Mucosa of descending colon (tissue), 3 donors: ENCODE results near the gene ZNF558. TPM values are rescaled to one million over a fixed set of nuclear protein-coding genes. Genes with fewer than 3 reads are reported as not detected.

ENCODE experiments used
- ATAC-seq: fragments of 200-7000 bp; cut with Tn5 transposase; one replicate; pipeline ENCODE4 v1.9.1; 2020; ENCODE audit warnings: mild to moderate bottlenecking, moderate library complexity
- DNase-seq, 3 donors: peaks; one replicate each; pipeline ENCODE4 v3.0.0-alpha.2; 2020
- H3K36me3 ChIP-seq: fragments of 200-600 bp; one replicate; pipeline ENCODE4 v1.8.0; 2021; ENCODE audit warnings: low read depth, mild to moderate bottlenecking
- H3K4me1 ChIP-seq: fragments of 200-600 bp; one replicate; pipeline ENCODE4 v1.8.0; 2021; ENCODE audit warnings: low read depth, mild to moderate bottlenecking
- H3K4me3 ChIP-seq: fragments of 200-600 bp; one replicate; pipeline ENCODE4 v1.8.0; 2021; ENCODE audit warnings: mild to moderate bottlenecking
- H3K9me3 ChIP-seq: fragments of 200-600 bp; one replicate; pipeline ENCODE4 v1.8.0; 2021; ENCODE audit warnings: mild to moderate bottlenecking
- intact Hi-C, 2 donors: fragments of 100-400 bp; cut with DNase I in 1 of 2; cut with micrococcal nuclease in 1 of 2; formaldehyde crosslinking; loops; one replicate each; pipeline versions ENCODE4 v1.11.0 to v1.11.1; 2022; cut with DNase I, micrococcal nuclease
- total RNA-seq, 3 donors: library from RNA; stranded (reverse); fragmentation: NEBNext Ultra II Directional in 2 of 3; extraction: Animal tissue kit (Norgen Biotek cat#: 25700) in 2 of 3; gene quantifications; one replicate each; pipeline versions ENCODE4 v1.2.1 to v1.2.4, GENCODE V29; 2021 to 2023
- TF ChIP-seq, protein P1 (sequence below): fragments of 200-600 bp; IDR thresholded peaks from one replicate; pipeline ENCODE4 v1.8.0; 2022; ENCODE audit warnings: antibody characterized with exemption, mild to moderate bottlenecking
- donor health status: DM: no; HTN: no; CAD: no; lungs with moderate emphysema.
- donor health status: DM: no; HTN: no; CAD: no.
- donor health status: DM: no; HTN: yes; CAD: no.

ZNF558 gene
- total RNA-seq, 3 donors from 2014 or later: 19.1 to 28.6 (median 25.5) TPM

DNA sequence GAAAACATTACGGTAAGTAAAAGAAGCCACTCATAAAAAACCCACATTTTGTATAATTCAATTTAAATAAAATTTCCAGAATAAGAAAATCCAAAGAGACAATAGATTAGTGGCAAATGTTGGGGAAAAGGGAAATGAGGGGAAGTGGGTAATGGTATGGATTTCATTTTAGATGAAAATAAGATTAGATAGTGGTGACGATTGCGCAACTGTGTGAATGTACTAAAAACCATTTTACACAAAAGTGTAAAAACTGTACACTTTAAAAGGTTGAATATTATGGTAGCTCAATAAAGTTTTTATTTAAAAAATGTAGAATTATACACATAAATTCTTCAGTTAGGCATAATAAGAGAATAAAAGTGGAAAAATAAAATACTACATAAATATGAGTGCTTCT is 3.8 kb upstream of the ZNF558 start:
- H3K9me3 ChIP-seq: no peaks in the 10 kb centered on the region
- ATAC-seq: no peak
- TF ChIP-seq, protein P1, sequence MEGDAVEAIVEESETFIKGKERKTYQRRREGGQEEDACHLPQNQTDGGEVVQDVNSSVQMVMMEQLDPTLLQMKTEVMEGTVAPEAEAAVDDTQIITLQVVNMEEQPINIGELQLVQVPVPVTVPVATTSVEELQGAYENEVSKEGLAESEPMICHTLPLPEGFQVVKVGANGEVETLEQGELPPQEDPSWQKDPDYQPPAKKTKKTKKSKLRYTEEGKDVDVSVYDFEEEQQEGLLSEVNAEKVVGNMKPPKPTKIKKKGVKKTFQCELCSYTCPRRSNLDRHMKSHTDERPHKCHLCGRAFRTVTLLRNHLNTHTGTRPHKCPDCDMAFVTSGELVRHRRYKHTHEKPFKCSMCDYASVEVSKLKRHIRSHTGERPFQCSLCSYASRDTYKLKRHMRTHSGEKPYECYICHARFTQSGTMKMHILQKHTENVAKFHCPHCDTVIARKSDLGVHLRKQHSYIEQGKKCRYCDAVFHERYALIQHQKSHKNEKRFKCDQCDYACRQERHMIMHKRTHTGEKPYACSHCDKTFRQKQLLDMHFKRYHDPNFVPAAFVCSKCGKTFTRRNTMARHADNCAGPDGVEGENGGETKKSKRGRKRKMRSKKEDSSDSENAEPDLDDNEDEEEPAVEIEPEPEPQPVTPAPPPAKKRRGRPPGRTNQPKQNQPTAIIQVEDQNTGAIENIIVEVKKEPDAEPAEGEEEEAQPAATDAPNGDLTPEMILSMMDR: no peak
- peaks cover 9% of the 10 kb centered on the region for H3K4me1 ChIP-seq
- DNase-seq: no peak
- intact Hi-C loops: no loop called here
- no peaks in the 10 kb centered on the region for H3K36me3 ChIP-seq
- no peak overlapping the region for H3K4me3 ChIP-seq

DNA sequence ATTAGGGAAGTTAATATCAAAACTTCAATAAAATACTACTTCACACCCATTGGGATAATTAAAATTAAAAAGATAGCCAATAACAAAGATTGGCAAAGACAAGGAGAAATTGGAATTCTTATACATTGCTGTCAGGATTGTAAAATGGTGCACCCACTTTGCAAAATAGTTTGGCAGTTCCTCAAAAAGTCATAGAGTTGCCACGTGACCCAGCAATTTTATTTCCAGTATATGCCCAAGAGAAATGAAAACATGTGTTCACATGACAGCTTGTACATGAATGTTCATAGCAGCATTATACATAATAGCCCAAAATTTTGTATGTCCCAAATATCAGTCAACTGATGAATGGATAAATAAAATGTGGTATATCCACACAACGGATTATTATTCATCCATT is 3.3 kb upstream of the ZNF558 start:
- ATAC-seq: no peak
- no peaks in the 10 kb centered on the region for H3K36me3 ChIP-seq
- TF ChIP-seq, protein P1: no peak
- no peak for DNase-seq
- intact Hi-C loops: no loop called here
- no peak overlapping the region for H3K4me3 ChIP-seq
- peaks cover 9% of the 10 kb centered on the region for H3K4me1 ChIP-seq
- H3K9me3 ChIP-seq: no peaks in the 10 kb centered on the region

DNA sequence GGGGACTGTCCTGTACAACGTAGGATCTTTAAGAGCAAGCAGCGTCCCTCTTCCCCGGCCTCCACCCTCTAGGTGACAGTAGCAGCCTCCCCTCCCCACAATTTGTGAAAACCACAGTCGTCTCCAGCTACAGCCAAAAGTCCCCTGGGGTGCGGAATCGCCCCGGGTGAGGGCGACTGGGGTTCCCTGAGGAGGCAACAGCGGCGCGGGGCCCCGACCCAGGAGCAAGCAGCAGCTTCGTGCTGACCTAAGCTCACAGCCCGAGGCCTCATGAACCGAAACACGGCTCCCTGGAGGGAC is 322 bp downstream of the ZNF558 start:
- Histone ChIP-seq H3K4me3 (peak overlapping the region; percentile 78), H3K9me3 (no peaks in the 10 kb centered on the region), H3K36me3 (no peaks in the 10 kb centered on the region), H3K4me1 (peaks cover 9% of the 10 kb centered on the region)
- ATAC-seq (peak; percentile 21), DNase-seq (no peak)
- TF ChIP-seq, protein P1: no peak
- intact Hi-C loops: no loop called here

DNA sequence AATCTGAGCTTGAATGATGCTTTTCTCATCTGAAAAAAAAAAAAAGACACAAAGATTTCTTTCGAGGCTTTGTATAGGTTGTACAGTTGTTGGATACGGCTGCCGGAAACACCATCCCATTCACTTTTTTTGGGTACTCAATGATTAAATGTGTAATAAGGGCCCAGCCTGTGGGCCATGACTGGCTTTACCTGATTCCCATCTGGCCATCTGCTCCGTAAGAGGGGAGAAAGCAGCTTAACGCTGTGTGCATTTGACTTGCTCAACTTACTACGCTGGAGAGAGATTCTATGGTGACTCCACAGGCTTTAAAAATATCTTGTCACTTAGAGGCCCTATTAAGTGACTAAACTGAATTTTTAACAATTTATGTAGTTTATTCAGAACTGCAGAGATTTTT is 731 bp downstream of the ZNF558 start:
- intact Hi-C loops: no loop called here
- H3K4me3 ChIP-seq: peak overlapping the region; percentile 78
- TF ChIP-seq, protein P1: no peak
- ATAC-seq (no peak), DNase-seq (no peak)
- no peaks in the 10 kb centered on the region for H3K36me3 ChIP-seq
- peaks cover 9% of the 10 kb centered on the region for H3K4me1 ChIP-seq
- no peaks in the 10 kb centered on the region for H3K9me3 ChIP-seq

DNA sequence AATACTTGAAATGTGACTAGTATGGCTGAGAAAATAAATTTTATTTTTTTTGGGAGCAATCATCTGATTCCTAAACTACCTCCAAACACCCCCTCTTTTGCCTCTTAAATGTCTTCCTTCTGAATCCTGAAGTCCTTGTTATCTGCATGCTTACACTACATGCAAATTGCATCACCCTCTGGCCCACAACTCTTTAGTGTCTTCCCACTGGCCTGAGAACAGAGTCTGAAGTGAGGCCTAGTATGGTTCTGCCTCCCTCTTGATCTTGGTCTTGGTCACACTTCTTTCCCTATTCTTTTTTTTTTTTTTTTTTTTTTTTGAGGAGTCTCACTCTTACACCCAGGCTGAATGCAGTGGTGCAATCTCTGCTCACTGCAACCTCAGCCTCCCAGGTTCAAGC is 4.8 kb downstream of the ZNF558 start:
- Histone ChIP-seq H3K9me3 (no peaks in the 10 kb centered on the region), H3K4me1 (peaks cover 4% of the 10 kb centered on the region), H3K4me3 (no peak overlapping the region), H3K36me3 (peaks cover 6% of the 10 kb centered on the region)
- ATAC-seq (no peak), DNase-seq (no peak)
- intact Hi-C loops: no loop called here
- TF ChIP-seq, protein P1: no peak

DNA sequence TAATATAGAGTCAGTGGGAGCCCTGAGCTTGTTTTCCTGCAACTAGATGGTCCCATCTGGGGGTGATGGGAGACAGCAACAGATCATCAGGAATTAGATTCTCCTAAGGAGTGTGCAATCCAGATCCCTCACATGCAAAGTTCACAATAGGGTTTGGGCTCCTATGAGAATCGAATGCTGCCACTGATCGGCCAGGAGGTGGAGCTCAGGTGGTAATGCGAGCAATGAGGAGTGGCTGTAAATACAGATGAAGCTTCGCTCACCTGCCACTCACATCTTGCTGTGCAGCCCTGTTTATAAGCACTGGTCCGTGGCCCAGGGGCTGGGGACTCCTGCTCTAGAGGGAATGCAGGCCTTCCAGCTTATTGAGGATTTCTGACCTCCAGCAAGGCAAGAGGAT is 5.7 kb downstream of the ZNF558 start:
- intact Hi-C loops: no loop called here
- peaks cover 1% of the 10 kb centered on the region for H3K9me3 ChIP-seq

More for the DNA sequence above, 5.7 kb downstream of the ZNF558 start:
- no peak for ATAC-seq
- no peak overlapping the region for H3K4me3 ChIP-seq
- H3K4me1 ChIP-seq: peaks cover 2% of the 10 kb centered on the region
- no peak for DNase-seq
- TF ChIP-seq, protein P1: no peak
- peaks cover 6% of the 10 kb centered on the region for H3K36me3 ChIP-seq
